Karpas-422 (cell line): ENCODE measurements around the gene TERB2. TPM values are rescaled to one million over a fixed set of nuclear protein-coding genes. Genes with fewer than 3 reads are reported as not detected.
"Not testable (repeated sequence)": the region's sequence is repeated elsewhere in the genome, so short reads cannot be mapped to it uniquely, and the experiment has no call there.

Experiments used
- DNase-seq: peaks from one replicate; pipeline ENCODE4 v3.0.0-alpha.2; 2015
- H2AFZ ChIP-seq: fragments of 200-600 bp; sonication (generic); 2 replicates; pipeline ENCODE4 v1.6.1; 2014; ENCODE audit warnings: antibody characterized with exemption, low read length, mixed read lengths
- H3K27ac ChIP-seq: fragments of 200-600 bp; sonication (generic); 2 replicates; pipeline ENCODE4 v1.5.1; 2014; ENCODE audit warnings: mild to moderate bottlenecking, low read length, moderate library complexity
- H3K27me3 ChIP-seq: fragments of 200-600 bp; sonication (generic); 2 replicates; pipeline ENCODE4 v1.6.1; 2014; ENCODE audit warnings: low read length, mixed read lengths
- H3K36me3 ChIP-seq: fragments of 200-600 bp; sonication (generic); 2 replicates; pipeline ENCODE4 v1.6.1; 2014; ENCODE audit warnings: low read length, mixed read lengths; ENCODE audit not compliant: insufficient read depth
- H3K4me1 ChIP-seq: fragments of 200-600 bp; sonication (generic); 2 replicates; pipeline ENCODE4 v1.6.1; 2014; ENCODE audit warnings: mild to moderate bottlenecking, low read length, mixed read lengths
- H3K4me2 ChIP-seq: fragments of 200-600 bp; sonication (generic); 2 replicates; pipeline ENCODE4 v1.6.1; 2014; ENCODE audit warnings: low read length, low read depth, mild to moderate bottlenecking; ENCODE audit not compliant: poor library complexity, severe bottlenecking
- H3K4me3 ChIP-seq: fragments of 200-600 bp; sonication (generic); 2 replicates; pipeline ENCODE4 v1.5.1; 2014; ENCODE audit warnings: mild to moderate bottlenecking, antibody characterized with exemption, low read length, mixed read lengths
- H3K79me2 ChIP-seq: fragments of 200-600 bp; sonication (generic); 2 replicates; pipeline ENCODE4 v1.6.1; 2014; ENCODE audit warnings: mild to moderate bottlenecking, low read length, mixed read lengths
- H3K9ac ChIP-seq: fragments of 200-600 bp; sonication (generic); 2 replicates; pipeline ENCODE4 v1.6.0; 2014; ENCODE audit warnings: low read length
- H3K9me2 ChIP-seq: fragments of 200-600 bp; sonication (generic), shearing (Covaris generic); replicated peaks from 2 replicates; pipeline ENCODE4 v1.6.0; 2014; ENCODE audit warnings: mild to moderate bottlenecking, low read length, moderate library complexity; ENCODE audit not compliant: insufficient read depth
- H3K9me3 ChIP-seq: fragments of 300-700, 200-600 bp; sonication (generic); 2 replicates; pipeline ENCODE4 v1.6.1; 2014; ENCODE audit warnings: low read length, mixed read lengths
- H4K20me1 ChIP-seq: fragments of 200-600 bp; sonication (generic); 2 replicates; pipeline ENCODE4 v1.6.1; 2014; ENCODE audit warnings: mild to moderate bottlenecking, antibody characterized with exemption, low read length, low read depth; ENCODE audit not compliant: insufficient read depth
- total RNA-seq: library from RNA; depleted of rRNA; stranded (reverse); fragments of >200 nt; shearing (Covaris generic); gene quantifications from 2 replicates; pipeline ENCODE4 v1.2.3, GENCODE V29; 2014; ENCODE audit warnings: low replicate concordance

Gene TERB2
- total RNA-seq, 1 experiment from 2014 or later: not detected

DNA sequence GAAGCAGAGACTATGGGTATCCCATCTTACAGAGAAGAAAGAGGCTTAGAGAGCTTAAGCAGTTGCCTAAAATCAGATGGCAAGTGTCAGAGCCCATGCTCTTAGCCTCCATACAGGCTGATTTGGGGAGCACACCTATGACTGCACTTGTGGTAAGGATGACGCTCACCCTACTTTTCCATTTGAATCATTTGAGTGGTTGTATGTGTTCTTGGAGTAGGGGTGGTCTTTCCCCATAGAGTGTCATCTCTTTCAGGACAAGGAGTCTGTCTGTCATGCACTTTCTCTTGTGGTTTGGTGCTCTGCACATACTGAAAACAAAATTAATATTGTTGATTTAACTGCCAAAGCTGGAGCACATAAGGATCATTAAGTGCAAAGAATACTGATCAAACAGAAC is 31.2 kb downstream of the TERB2 start:
- H3K9me3 ChIP-seq, DNase-seq, H3K4me2 ChIP-seq, H3K27ac ChIP-seq, H3K4me1 ChIP-seq, H2AFZ ChIP-seq, H3K36me3 ChIP-seq, H4K20me1 ChIP-seq, H3K9me2 ChIP-seq, H3K79me2 ChIP-seq, H3K9ac ChIP-seq, H3K27me3 ChIP-seq, H3K4me3 ChIP-seq: not testable (repeated sequence)

DNA sequence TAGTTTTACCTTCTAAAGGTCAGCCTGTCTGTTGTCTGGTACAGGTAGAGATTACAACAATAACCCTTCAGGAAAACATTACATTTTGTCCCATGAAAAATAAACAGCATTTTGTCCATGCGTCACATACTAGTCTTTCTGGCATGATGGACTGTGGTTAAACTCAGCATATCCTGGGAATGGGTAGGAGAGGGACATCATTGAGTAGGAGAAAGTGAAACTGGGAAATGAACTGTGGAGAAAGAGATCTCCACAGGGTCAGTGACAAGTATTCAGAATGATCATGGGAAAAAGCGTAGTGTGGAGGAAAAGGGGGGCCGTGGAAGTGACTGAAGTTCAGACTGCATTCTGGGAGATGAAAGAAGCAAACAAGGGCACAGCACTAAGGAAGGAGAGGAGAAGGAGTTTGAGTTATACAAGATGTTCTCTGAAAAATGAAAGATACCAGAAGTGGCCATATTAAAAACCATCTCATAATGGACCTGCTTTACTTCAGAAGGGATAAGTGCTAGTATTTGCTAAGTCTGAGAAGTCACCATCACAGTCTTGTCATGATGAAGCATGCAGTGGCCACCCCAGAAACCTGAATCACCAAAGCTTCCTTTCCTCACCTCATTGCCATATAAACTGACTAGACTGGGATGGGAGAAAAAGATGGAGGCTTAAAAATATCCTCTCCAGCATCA is 31.8 kb downstream of the TERB2 start:
- H3K27me3 ChIP-seq, H3K9ac ChIP-seq, H3K4me2 ChIP-seq, DNase-seq, H3K9me2 ChIP-seq, H2AFZ ChIP-seq, H3K4me3 ChIP-seq, H3K36me3 ChIP-seq, H3K9me3 ChIP-seq, H3K79me2 ChIP-seq, H3K4me1 ChIP-seq, H4K20me1 ChIP-seq, H3K27ac ChIP-seq: not testable (repeated sequence)

DNA sequence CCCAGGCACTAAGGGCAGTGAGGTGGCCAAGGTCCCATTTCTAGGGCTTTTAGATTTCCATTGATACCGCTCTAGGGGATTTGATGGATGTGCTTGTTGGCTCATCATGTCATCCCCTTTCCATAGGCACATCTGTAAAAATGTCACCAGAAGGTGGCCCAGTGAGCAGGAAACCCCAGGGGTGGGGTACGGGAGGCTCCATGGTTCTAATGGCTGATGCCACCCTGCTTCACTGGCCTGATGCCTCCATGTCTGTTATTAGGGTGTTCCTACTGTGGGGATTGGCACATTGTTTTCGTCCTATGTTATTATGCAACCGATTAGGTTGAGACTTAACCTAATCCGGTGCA is 32.4 kb downstream of the TERB2 start:
- H3K27ac ChIP-seq, H4K20me1 ChIP-seq, H3K9me3 ChIP-seq, H3K36me3 ChIP-seq, H3K9me2 ChIP-seq, H3K4me3 ChIP-seq, DNase-seq, H3K4me2 ChIP-seq, H3K79me2 ChIP-seq, H3K9ac ChIP-seq, H3K4me1 ChIP-seq, H3K27me3 ChIP-seq, H2AFZ ChIP-seq: not testable (repeated sequence)

DNA sequence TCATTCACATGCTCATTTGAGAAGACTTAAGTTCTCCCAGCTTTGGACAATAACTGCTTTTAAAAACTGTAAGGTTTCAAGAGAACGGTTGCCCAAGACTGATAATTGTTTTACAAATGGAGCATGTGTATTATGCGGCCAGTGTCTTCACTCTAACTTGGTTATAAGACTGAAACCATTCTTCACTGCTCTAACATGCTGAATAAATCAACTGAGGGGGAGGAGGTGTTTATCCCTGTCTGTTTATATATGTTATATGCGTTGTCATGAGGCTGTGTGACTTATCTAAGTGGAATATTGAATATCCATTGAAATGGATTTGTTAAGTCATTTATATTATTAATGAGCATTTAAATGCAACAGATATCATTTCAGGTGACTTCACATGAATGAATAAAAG is 41.1 kb downstream of the TERB2 start:
- DNase-seq, H3K4me1 ChIP-seq, H4K20me1 ChIP-seq, H3K9me3 ChIP-seq, H3K36me3 ChIP-seq, H3K4me3 ChIP-seq, H3K27ac ChIP-seq, H3K79me2 ChIP-seq, H2AFZ ChIP-seq, H3K27me3 ChIP-seq, H3K9ac ChIP-seq, H3K4me2 ChIP-seq, H3K9me2 ChIP-seq: not testable (repeated sequence)

DNA sequence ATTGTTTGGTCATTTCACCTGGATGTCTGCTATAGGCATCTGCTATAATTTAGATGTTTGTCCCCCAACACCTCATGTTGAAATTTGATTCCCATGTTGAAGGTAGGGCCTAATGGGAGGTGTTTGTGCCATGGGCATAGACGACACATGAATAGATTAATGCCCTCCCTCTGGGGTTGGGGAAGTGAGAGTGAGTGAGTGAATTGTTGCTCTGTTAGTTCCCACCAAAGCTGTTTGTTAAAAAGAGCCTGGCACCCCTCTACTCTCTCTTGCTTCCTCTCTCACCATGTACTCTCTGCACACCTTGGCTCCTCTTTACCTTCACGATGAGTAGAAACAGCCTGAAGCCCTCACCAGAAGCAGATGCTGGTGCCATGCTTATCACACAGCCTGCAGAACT is 42.6 kb downstream of the TERB2 start:
- Histone ChIP-seq H3K9me3 (no peaks in the 10 kb centered on the region), H2AFZ (no peak overlapping the region), H3K27me3 (no peaks in the 10 kb centered on the region), H3K79me2 (no peaks in the 10 kb centered on the region), H3K9me2 (no peaks in the 10 kb centered on the region), H4K20me1 (no peaks in the 10 kb centered on the region), H3K36me3 (no peaks in the 10 kb centered on the region), H3K4me3 (no peak overlapping the region), H3K4me1 (no peaks in the 10 kb centered on the region), H3K27ac (no peak overlapping the region), H3K9ac (no peak overlapping the region), H3K4me2 (no peak overlapping the region)
- DNase-seq: no peak

DNA sequence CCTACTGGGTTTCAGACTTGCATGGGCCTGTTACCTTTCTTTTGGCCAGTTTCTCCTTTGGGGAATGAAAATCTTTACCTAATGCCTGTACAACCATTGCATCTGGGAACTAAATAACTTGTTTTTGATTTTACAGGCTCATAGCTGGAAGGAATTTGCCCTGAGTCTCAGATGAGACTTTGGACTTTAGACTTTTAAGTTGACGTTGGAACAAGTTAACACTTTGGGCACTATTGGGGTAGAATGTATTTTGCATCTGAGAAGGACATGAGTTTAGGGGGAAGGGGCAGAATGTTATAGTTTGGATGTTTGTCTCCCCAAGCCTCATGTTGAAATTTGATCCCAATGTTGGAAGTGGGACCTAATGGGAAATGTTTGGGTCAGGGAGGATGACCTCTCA is 44.7 kb downstream of the TERB2 start:
- H3K27ac ChIP-seq, H2AFZ ChIP-seq, DNase-seq, H3K36me3 ChIP-seq, H3K27me3 ChIP-seq, H3K9me3 ChIP-seq, H3K4me3 ChIP-seq, H3K9me2 ChIP-seq, H4K20me1 ChIP-seq, H3K4me1 ChIP-seq, H3K4me2 ChIP-seq, H3K79me2 ChIP-seq, H3K9ac ChIP-seq: not testable (repeated sequence)

DNA sequence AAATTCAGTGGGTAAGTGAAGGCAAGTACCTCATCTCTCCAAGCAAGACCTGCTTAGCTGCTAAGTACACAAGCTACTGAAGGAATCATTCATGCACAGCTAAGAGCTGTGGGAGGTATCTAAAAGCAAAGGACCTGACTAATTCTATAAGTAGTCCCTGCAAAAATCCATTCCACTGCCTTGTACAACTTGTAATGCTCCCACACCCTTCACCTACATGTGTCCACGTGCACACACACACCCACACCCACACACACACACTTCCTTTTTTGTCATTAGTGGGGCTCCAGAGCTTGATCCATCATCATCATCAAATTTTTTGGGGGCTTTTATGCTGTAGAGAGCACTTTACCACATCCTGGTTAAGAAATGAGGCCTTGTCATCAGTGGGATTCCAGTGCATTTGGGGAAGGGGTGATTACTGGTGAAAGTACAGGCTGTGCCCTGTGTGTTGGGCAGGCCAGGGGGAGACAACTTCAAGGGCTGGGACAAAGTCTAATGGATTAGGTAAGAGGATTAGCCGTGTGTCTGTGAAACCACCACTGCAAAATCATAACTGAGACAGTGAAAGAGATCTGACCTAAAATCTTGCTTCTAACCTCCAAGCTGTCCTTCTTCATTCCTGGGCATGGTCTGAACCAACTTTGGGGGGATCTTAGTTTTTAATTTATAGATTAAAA is 47.4 kb downstream of the TERB2 start:
- H3K9me2 ChIP-seq, H3K27ac ChIP-seq, H4K20me1 ChIP-seq, H3K79me2 ChIP-seq, H2AFZ ChIP-seq, H3K9ac ChIP-seq, DNase-seq, H3K4me3 ChIP-seq, H3K36me3 ChIP-seq, H3K4me1 ChIP-seq, H3K27me3 ChIP-seq, H3K4me2 ChIP-seq, H3K9me3 ChIP-seq: not testable (repeated sequence)

DNA sequence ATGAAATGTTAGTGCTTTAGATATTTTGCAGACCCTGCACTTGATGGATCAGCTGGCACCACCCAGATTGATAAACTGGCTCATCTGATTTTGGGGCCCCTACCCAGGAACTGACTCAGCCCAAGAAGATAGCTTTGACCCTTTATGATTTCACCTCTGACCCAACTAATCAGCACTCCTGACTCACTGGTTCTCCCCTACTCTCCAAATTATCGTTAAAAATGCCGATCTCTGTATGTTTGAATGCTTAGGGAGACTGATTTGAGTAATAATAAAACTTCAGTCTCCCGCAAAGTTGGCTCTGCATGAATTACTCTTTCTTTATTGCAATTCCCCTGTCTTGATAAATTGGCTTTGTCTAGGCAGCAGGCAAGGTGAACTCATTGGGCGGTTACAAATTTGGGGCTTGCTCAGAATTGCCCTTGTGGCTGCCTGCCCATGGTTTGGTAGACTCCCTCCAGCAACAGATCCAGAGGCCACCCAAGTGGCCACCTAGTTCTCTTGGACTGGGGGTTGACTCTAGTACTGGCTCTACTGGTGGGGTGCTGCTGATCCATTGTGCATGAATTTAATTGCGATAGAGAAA is 48.2 kb downstream of the TERB2 start:
- H3K79me2 ChIP-seq, H3K36me3 ChIP-seq, H3K27ac ChIP-seq, H3K4me2 ChIP-seq, DNase-seq, H3K9me2 ChIP-seq, H3K9ac ChIP-seq, H3K27me3 ChIP-seq, H3K4me1 ChIP-seq, H4K20me1 ChIP-seq, H3K9me3 ChIP-seq, H2AFZ ChIP-seq, H3K4me3 ChIP-seq: not testable (repeated sequence)
